Natural killer cell treated with Interleukin-12 subunit alpha and Interleukin-12 subunit beta and Interleukin-15 and Interleukin-18, amount 100 ng/mL, for 72 hours (primary cell): ENCODE data around the gene UXS1. TPM values are rescaled to one million over a fixed set of nuclear protein-coding genes. Genes with fewer than 3 reads are reported as not detected.
"Not testable (repeated sequence)": the region's sequence is repeated elsewhere in the genome, so short reads cannot be mapped to it uniquely, and the experiment has no call there.

Source experiments
- ATAC-seq, 2 donors: fragments of 150-1000 bp; cut with Tn5 transposase in 1 of 2; sonication (Bioruptor Pico), chemical (Tn5 transposase) in 1 of 2; 2 replicates each; pipeline ENCODE4 v1.10.0; 2021
- DNase-seq: peaks from one replicate; pipeline ENCODE4 v3.0.0; 2022; ENCODE audit warnings: low spot score
- H3K27ac Mint-ChIP-seq, 2 donors: 1 replicate in 1 of 2; 2 replicates in 1 of 2; pipeline ENCODE4 v1.8.0; 2022; ENCODE audit warnings: mixed read lengths in 2 of 2, mild to moderate bottlenecking in 1 of 2, moderate library complexity in 1 of 2
- H3K27me3 Mint-ChIP-seq, 2 donors: 1 replicate in 1 of 2; 2 replicates in 1 of 2; pipeline ENCODE4 v1.8.0; 2022; ENCODE audit warnings: mixed read lengths in 2 of 2
- H3K36me3 Mint-ChIP-seq: one replicate; pipeline ENCODE4 v1.8.0; 2022; ENCODE audit warnings: mixed read lengths
- H3K4me1 Mint-ChIP-seq, 2 donors: 1 replicate in 1 of 2; 2 replicates in 1 of 2; pipeline ENCODE4 v1.8.0; 2022; ENCODE audit warnings: low read depth in 2 of 2, mixed read lengths in 2 of 2, mild to moderate bottlenecking in 1 of 2
- H3K4me3 Mint-ChIP-seq: one replicate; pipeline ENCODE4 v1.8.0; 2022; ENCODE audit warnings: mixed read lengths
- H3K9me3 Mint-ChIP-seq: 2 replicates; pipeline ENCODE4 v1.8.0; 2022; ENCODE audit warnings: mixed read lengths
- total RNA-seq, 2 donors: library from RNA; stranded (reverse); gene quantifications; one replicate each; pipeline ENCODE4 v1.2.3, GENCODE V29; 2022

Gene UXS1
- 100 to 1,000 TPM; 104 to 116 TPM for total RNA-seq

DNA sequence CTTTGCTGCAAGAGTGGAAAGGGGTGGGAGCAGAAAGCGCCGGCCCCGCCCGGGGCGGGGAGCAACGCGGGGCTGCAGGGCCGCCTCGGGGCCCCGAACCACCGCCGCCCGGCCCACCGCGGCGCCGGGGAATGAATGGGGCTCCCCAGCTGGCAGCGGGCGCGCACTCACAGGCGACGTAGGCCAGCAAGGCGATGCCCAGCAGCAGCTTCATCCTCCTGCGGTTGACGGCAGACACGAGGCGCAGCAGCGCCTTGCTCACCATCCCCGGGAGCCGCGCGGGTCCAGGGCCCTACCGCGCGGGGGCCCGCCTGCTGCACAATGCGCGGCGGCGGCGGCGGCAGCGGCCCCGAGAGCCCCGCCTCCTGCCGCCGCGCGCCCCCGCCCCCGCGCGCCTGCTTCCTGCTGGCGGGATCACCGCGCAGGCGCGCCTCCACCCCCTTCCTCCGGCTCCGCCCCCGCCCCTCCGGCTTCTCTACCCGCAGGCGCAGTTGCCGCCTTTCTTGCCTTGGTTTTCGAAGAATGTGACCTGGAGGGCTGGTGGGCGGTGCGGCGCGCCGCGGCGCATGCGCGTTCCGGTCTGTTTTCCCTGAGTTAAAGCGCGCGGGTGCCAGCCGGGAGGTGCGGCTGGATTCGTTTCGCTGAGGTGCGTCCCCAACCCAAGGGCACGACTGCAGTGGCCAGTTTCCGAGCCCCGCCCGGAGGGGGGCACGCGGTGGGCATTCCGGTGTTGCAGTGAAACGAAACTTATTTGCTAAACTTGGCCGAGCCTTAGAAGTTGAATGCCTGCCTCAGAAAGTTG is at the start of gene UXS1:
Gene UXS1 (minus strand): TSS at position 325 of the 802 bp plus-strand sequence. CDS start 60 bp downstream, at position 265.
- peak within 1 kb of the TSS; percentile 87 for H3K4me3 Mint-ChIP-seq
- H3K27ac Mint-ChIP-seq, result peak within 1 kb of the TSS; percentile 82 to 92
- no peaks in the 10 kb centered on the region for H3K9me3 Mint-ChIP-seq
- H3K36me3 Mint-ChIP-seq, result peaks cover 10% of the 10 kb centered on the region
- peak; percentile 98 for DNase-seq
- ATAC-seq, result peak; percentile 89 to 90
- H3K27me3 Mint-ChIP-seq, result peaks cover 0 to 5% of the 10 kb centered on the region in 2 donors
- H3K4me1 Mint-ChIP-seq, result peaks cover 36 to 43% of the 10 kb centered on the region in 2 donors

DNA sequence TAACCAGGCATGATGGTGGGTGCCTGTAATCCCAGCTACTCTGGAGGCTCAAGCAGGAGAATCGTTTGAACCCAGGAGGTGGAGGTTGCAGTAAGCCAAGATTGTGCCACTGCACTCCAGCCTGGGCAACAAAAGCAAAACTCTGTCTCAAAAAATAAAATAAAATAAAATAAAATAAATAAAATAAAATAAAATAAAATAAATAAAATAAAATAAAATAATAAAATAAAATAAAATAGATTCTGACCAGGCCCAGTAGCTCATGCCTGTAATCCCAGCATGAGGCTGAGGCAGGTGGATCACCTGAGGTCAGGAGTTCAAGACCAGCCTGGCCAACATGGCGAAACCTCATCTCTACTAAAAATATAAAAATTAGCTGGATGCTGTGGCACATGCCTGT is 45.4 kb upstream of the UXS1 start:
- not testable (repeated sequence) for DNase-seq, H3K4me1 Mint-ChIP-seq, H3K27ac Mint-ChIP-seq, ATAC-seq, H3K4me3 Mint-ChIP-seq
- H3K27me3 Mint-ChIP-seq, result peaks cover 9 to 17% of the 10 kb centered on the region in 2 donors
- peaks cover 28% of the 10 kb centered on the region for H3K36me3 Mint-ChIP-seq
- H3K9me3 Mint-ChIP-seq, result peaks cover 14% of the 10 kb centered on the region

DNA sequence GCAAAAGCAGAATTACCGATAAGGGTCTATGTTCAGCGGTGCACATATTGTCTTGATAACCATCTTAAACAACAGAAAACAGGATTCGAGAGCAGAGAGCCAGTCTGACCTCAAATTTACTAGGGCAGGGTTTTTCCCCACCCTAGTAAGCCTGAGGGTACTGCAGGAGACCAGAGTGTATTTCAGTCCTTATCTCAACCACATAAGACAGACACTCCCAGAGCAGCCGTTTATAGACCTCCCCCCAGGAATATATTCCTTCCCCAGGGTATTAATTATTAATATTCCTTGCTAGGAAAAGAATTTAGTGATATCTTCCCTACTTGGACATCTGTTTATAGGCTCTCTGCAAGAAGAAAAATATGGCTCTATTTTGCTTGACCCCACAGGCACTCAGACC is 41.3 kb upstream of the UXS1 start:
- H3K4me1 Mint-ChIP-seq, DNase-seq, H3K4me3 Mint-ChIP-seq, H3K27ac Mint-ChIP-seq, ATAC-seq: not testable (repeated sequence)
- Mint-ChIP-seq H3K36me3 (peaks cover 35% of the 10 kb centered on the region), H3K27me3 (peaks cover 14 to 26% of the 10 kb centered on the region in 2 donors), H3K9me3 (peaks cover 20% of the 10 kb centered on the region)

DNA sequence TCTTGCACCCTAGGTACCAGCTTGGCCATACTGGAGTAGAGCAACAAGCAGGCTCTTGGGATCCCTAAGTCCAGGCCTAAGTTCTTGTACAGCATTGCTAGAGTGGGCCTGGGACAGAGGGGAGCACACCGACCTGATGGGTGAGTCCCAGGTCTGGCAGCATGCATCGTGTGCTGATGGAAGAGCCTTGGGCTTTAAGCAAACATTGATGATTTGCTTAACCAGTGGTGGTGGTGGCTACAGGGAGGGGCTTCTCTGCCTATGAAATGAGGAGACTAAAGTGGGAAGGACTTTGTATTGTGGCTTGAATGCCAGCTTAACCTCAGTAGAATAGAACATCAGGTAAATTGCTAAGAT is 39.2 kb upstream of the UXS1 start:
- Mint-ChIP-seq H3K36me3 (peaks cover 35% of the 10 kb centered on the region), H3K9me3 (peaks cover 20% of the 10 kb centered on the region), H3K27ac (no peak overlapping the region), H3K27me3 (peaks cover 14 to 26% of the 10 kb centered on the region in 2 donors), H3K4me3 (no peak overlapping the region), H3K4me1 (no peaks in the 10 kb centered on the region)
- DNase-seq, result no peak
- ATAC-seq, result no peak

DNA sequence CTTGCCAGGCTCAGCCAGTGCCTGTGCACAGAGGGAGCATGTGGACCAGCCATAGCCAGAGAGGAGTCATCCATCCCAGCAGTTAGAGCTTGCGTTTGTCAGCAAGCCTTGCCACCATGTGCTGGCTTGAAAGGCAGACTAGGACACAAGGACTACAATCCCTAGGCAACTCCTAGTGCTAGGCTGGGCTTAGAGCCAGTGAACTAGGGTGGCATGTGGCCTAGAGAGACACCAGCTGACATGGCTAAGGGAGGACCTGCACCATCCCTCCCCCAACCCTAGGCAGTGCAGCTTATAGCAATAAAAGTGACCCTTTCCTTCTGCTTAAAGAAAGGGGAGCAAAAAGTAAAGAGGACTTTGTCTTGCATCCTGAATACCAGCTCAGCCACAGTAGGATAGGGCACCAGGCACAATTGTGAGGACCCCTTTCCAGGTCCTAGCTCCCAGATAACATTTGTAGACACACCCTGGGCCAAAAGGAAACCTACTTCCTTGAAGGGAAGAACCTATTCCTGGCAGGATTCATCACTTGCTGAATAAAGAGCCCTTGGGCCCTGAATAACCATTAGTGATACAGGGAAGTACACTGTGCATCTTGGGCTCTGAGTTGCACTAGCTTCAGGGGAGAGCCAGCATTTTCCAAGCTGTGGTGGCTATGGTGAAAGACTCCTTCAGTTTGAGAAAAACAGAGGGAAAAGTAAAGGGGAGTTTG is 38.7 kb upstream of the UXS1 start:
- H3K9me3 Mint-ChIP-seq, result peaks cover 20% of the 10 kb centered on the region
- H3K27ac Mint-ChIP-seq, result no peak overlapping the region
- peaks cover 14 to 26% of the 10 kb centered on the region in 2 donors for H3K27me3 Mint-ChIP-seq

DNA sequence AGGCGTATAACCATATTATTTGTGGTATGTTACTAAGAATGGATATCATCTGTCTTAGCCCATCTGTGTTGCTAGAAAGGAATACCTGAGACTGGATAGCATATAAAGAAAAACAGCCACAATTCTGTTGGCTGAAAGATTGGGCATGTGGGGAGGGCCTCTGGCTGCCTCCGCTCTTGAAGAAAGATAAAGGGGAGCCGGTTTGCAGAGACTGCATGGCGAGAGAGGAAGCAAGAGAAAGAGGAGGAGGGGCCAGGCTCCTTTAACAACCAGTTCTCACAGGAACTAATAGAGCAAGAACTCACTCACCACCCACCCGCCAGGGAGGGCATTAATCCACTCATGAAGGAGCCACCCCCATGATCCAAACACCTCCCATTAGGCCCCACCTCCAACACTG is 29.2 kb upstream of the UXS1 start:
- Mint-ChIP-seq H3K9me3 (no peaks in the 10 kb centered on the region), H3K4me1 (no peaks in the 10 kb centered on the region), H3K27me3 (peaks cover 0 to 6% of the 10 kb centered on the region in 2 donors), H3K36me3 (no peaks in the 10 kb centered on the region), H3K27ac (no peak overlapping the region), H3K4me3 (no peak overlapping the region)
- DNase-seq, result no peak
- no peak for ATAC-seq

More for the DNA sequence above, 38.7 kb upstream of the UXS1 start:
- ATAC-seq (no peak), DNase-seq (no peak)
- no peaks in the 10 kb centered on the region for H3K4me1 Mint-ChIP-seq
- H3K4me3 Mint-ChIP-seq, result no peak overlapping the region
- H3K36me3 Mint-ChIP-seq, result peaks cover 35% of the 10 kb centered on the region

DNA sequence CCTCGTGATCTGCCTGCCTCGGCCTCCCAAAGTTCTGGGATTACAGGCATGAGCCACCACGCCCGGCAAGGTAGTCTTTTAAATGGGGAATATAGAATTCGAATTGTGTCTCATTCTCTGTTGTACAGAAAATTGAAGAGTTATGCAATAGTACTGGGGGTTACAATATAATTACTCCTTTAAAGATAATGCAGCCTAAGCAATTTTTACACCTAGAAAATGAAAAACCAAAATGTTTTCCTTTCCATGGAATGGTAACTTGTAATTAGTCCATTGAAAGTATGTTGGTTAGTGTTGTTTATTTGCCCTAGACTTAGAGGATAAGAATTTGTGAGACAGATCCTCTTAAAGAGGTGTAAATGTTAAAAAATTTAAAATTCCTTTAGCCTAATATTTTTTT is 28.0 kb upstream of the UXS1 start:
- not testable (repeated sequence) for DNase-seq, H3K4me3 Mint-ChIP-seq, H3K9me3 Mint-ChIP-seq, H3K27ac Mint-ChIP-seq, H3K4me1 Mint-ChIP-seq, ATAC-seq, H3K36me3 Mint-ChIP-seq, H3K27me3 Mint-ChIP-seq

DNA sequence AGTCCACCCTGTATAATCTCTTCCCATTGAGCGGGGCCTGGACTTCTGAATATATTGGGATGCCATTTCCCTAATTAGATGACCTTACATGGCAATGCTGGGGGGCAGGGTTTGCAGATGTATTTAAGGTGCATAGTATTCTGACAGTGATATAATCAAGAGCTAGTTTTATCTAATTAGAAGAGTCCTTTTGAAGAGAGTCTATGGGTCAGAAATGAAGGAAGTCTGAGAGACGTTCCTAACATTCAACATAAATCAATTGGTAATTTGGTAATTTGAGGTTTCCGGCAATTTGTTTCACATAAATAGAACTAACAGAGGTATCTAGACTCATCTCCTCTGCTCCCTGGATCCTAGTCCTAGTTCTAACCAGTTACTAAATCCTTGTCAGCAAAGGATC is 25.7 kb upstream of the UXS1 start:
- Mint-ChIP-seq H3K4me1 (no peaks in the 10 kb centered on the region), H3K27me3 (peaks cover 5 to 6% of the 10 kb centered on the region in 2 donors), H3K27ac (no peak overlapping the region), H3K36me3 (no peaks in the 10 kb centered on the region), H3K4me3 (no peak overlapping the region), H3K9me3 (no peaks in the 10 kb centered on the region)
- ATAC-seq (no peak), DNase-seq (no peak)

DNA sequence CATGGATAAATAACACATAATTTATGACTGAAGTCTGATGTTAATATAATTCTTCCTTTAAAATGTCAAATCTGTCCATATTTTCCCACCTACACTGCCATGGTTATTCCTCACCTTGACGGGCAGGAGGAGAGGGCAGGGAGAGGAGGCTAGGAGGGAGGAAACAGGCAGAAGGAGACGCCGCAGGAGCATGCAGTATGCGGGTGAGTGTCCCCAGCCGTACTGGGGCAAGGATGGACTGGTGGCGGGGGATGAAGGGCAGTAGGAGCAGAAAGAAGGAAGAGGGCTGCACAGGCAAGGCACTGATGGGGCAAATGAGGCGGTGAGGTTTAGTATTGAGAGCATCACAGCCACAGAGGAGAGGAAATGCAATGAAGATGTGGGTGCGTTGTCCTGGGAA is 25.1 kb upstream of the UXS1 start:
- not testable (repeated sequence) for H3K4me3 Mint-ChIP-seq, H3K9me3 Mint-ChIP-seq, H3K36me3 Mint-ChIP-seq, H3K27me3 Mint-ChIP-seq, H3K27ac Mint-ChIP-seq, H3K4me1 Mint-ChIP-seq, ATAC-seq, DNase-seq

DNA sequence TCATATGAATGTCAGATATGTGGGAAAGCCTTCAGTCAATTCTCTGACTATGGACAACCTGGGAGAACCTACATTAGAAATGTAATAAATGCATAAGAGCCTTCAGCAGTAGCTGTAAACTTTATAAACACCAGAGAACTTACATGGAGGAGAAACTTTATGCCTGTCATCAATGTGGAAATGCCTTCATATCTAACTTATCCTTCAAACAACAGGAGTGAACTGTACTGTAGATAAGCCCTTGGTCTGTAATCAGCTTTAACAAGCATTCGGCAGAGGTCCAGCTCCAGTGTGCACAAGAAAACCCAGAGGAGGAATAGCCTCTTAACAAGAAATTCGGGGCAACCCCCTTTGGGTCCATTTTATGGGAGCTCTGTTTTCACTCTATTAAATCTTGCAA is 14.8 kb upstream of the UXS1 start:
- peaks cover 0 to 7% of the 10 kb centered on the region in 2 donors for H3K27me3 Mint-ChIP-seq
- H3K36me3 Mint-ChIP-seq, result no peaks in the 10 kb centered on the region
- no peak overlapping the region for H3K27ac Mint-ChIP-seq
- no peak overlapping the region for H3K4me3 Mint-ChIP-seq
- no peak for ATAC-seq
- no peak for DNase-seq
- no peaks in the 10 kb centered on the region for H3K9me3 Mint-ChIP-seq
- H3K4me1 Mint-ChIP-seq, result no peaks in the 10 kb centered on the region

DNA sequence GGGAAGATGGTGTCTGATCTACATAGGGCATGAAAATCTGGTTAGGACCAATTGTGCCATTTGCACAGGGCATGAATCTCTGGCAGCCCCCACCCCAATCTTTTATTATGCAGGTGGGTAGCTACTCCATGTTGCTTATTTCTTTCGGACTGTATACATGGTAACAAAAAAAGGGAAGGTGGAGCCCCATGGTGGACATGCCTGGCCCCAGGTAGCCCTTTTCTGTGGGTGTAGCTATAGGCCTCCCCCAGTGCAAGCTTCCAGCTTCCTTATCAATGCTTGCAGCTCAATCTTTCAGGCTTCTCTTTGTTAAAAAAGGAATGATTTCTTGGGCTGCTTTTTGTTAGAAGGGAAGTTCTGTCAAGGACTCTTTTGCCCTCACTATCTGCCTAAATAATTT is 14.3 kb upstream of the UXS1 start:
- Mint-ChIP-seq H3K27ac (no peak overlapping the region), H3K9me3 (no peaks in the 10 kb centered on the region), H3K4me3 (no peak overlapping the region), H3K4me1 (no peaks in the 10 kb centered on the region), H3K27me3 (peaks cover 2 to 7% of the 10 kb centered on the region in 2 donors), H3K36me3 (no peaks in the 10 kb centered on the region)
- DNase-seq, result no peak
- no peak for ATAC-seq

DNA sequence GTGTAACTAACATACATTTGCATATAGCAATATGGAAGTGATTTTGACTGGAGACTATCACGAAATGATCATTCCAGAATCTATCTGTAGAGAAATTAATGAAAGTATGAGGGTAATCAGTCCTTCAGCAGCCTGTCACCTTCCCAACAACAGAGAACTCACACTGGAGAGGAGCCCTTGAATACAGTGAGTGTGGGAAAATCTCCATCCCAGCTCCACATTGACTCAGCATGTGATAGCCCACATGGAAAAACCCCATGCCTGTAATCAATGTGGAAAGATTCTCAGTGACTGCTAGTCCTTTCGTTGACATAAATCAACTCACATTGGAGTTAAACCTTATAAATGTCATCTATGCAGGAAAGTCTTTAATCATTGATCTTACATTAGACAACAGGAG is 13.1 kb upstream of the UXS1 start:
- no peaks in the 10 kb centered on the region for H3K36me3 Mint-ChIP-seq
- no peak for ATAC-seq
- H3K4me3 Mint-ChIP-seq, result no peak overlapping the region
- DNase-seq, result no peak
- H3K4me1 Mint-ChIP-seq, result no peaks in the 10 kb centered on the region
- no peak overlapping the region for H3K27ac Mint-ChIP-seq
- peaks cover 4 to 10% of the 10 kb centered on the region in 2 donors for H3K27me3 Mint-ChIP-seq
- no peaks in the 10 kb centered on the region for H3K9me3 Mint-ChIP-seq

DNA sequence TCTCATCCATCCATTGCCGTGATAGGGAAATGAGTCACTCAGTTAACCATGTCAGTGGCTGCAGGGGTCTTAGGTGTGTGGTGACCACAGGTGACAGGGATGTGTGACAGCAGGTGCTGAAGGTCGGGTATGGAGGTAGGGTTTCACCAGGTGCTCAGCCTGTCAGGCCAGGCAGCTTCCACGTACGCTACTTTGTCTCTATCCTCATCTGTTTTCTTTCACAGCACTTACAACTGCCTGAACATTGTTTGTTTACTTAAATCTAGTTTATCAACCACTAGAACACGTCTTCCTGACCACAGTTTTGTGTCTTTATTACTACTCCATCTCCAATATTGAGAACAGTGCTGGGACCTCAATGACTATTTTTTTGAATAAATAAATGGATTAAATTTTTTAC is 11.4 kb upstream of the UXS1 start:
- H3K4me3 Mint-ChIP-seq, result no peak overlapping the region
- H3K9me3 Mint-ChIP-seq, result no peaks in the 10 kb centered on the region
- no peaks in the 10 kb centered on the region for H3K4me1 Mint-ChIP-seq
- ATAC-seq, result no peak
- H3K27ac Mint-ChIP-seq, result no peak overlapping the region
- DNase-seq, result no peak
- no peaks in the 10 kb centered on the region for H3K36me3 Mint-ChIP-seq
- peaks cover 7 to 12% of the 10 kb centered on the region in 2 donors for H3K27me3 Mint-ChIP-seq

DNA sequence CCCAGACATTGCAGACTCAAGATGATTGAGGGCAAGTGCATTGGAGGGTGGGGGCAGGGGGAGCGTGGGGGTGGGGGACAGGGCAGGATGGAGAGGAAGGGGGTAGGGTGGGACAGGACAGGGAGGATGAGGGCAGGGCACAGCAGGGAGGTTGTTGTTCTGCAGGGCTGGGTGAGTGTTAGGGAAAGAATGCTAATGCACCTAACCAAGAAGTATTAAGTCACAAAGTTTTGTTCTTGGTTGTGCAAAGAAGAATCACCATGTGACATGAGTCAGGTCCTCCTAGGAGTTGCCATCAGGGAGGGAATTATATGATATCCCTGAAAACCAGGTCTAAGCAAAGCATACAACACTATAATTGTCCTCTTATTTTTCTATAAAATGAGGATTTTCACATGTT is 10.4 kb upstream of the UXS1 start:
- H3K27me3 Mint-ChIP-seq, H3K4me1 Mint-ChIP-seq, H3K36me3 Mint-ChIP-seq, H3K9me3 Mint-ChIP-seq, H3K27ac Mint-ChIP-seq, DNase-seq, H3K4me3 Mint-ChIP-seq, ATAC-seq: not testable (repeated sequence)
